KG1 (cell line): Measurements from ENCODE around the gene BMP7.
"Not testable (repeated sequence)": the region's sequence is repeated elsewhere in the genome, so short reads cannot be mapped to it uniquely, and the experiment has no call there.

Source experiments
- DNase-seq: peaks from one replicate; lab custom pipeline; 2025; lab: John Stamatoyannopoulos, UW

Gene BMP7

DNA sequence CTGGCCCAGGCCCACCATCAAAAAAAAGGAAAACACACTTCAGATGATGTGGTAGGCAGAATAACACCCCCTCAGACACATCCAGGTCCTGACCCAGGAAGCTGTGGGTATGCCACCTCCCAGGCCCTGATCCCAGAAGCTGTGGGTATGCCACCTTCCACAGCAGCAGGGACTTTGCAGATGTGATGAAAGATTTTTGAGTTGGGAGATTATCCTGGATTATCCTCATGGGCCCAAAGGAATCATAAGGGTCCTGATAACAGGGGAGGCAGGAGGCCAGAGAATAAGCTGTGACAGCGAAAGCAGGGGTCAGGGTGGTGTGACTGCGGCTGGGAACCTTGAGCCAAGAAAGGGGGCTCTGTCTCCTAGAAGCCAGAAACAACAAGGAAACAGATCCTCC, 55.0 kb downstream of the BMP7 start:
- DNase-seq, result no peak

DNA sequence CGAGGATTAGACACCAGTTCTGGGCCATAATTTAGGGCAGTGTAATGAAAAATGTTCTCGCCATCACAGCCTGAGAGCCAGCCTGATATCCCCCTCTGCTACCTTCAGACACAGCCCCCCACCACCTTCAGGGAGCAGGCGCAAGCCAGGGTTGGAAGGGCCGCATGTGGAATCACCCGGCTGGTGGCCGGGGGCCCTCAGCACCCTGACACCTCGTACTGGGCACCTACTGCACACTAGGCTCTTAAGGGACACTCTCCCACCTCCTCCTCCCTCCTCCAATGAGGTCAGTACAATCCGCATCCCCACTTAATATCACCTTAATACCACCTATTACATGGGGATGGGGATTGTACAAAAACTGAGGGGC, 55.5 kb downstream of the BMP7 start:
- no peak for DNase-seq

DNA sequence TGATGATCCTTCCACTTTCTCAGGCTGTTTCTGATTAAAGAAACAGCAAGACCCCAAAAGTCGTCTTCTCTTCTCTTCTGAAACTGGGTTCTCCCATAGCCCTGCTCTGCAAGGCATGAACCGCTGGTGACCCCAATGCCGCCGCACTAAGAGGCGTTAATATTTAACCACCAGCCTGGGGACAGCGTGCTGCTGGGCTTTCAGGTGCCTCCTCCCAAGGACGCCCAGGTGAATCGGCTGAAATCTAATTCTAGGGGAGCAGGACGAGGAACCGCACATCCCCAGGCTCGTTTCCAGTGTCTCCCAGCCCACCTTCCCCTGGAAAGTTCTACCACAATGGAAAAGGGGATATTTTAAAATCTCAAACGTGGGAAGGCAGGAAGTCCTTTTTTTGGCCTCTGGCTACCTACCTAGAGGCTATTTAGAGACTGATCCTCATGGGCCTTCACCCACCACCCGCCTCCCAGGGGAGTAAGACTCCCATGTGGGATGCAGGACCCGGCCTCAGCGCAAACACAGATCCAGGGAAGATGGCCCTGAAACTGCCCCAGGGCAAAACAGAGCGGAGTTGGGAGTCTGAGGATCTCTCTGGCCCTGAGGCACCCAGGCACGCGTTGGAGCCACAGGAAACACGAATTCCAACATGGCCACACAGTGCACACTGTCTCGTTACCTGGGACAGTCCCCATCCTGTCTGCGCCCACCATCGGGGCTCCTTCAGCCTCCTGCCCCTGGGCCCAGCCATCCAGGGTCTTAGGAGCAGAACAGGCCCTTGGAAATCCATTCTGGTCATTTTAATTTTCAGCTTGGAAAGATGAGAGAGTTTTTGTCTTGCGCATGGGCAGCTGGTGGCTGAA, 56.2 kb downstream of the BMP7 start:
- no peak for DNase-seq

DNA sequence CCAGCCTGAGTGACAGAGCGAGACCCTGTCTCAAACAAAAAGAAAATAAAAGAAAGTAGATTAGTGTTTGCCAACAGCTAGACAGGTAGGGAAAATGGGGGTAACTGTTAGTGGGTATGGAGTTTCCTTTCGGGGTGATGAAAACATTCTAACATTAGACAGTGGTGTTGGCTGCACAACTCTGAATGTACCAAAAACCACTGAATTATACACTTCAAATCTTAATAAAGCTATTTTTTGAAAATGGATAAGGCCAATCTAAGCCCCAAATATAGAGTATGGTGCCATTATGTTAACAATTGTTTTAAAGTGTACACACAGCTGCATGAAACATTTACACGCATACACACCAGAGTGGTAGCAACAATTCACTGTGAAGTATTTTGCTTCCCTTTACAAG, 57.0 kb downstream of the BMP7 start:
- no peak for DNase-seq

DNA sequence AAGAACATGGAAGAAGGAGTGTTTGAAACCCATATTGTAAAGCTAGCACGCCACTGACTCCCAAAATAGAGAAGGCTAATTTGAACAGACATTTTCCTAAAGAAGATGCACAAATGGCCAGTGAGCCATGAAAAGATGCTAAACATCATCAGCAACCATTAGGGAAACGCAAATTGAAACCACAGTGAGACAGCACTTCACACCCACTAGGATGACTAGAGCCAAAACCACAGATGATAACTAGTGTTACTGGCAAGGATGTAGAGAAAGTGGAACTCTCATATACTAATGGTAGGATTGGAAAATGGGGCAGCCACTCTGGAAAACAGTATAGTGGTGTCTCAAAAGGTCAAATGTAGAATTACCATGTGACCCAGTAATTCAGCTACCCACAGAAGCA, 58.2 kb downstream of the BMP7 start:
- DNase-seq, result no peak

DNA sequence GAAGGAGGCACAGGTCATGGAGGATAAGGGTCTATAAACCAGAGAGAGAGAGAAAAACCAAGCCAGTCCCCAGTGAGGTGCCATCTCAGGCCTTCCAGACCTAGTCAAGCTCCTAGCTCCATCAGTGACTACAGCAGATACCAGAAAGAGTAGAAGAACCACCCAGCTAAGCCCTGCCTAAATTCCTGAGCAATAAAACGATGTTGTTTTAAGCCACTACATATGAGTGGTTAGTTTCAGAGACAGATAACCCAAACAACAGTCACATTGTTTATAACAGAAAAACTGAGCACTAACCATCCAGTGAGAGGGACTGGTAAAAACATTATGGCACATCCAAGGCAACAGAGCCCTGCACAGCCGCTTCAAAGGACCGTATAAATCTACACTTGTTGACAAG, 59.2 kb downstream of the BMP7 start:
- no peak for DNase-seq

DNA sequence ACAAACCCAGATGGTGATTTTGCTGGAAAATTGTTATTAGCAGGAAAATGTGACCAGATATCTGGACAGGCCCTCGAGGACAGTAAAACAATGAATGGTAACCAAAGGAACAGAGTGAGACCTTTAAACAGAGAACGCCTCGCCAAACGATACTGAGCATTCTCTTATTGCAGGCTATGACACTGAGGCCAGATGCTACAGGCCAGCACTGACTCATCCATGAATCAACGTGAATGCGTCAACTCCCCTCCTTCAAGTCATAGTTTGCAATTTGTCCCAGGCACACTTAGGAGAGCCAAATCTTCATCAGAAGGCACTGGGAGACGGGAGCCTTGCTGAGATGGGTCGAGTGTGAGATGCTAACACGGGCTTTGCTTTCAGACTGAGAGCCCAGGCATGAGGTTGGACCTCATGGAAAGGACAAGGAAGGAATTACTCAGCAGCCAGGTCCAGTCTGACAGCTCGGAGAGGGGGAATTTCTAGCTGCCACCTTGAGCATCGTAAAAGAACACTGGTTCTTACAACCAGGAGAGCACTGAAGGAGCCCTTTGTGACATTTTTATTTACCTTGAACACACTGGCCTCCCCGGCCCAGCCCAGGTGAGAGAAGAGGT, 60.7 kb downstream of the BMP7 start:
- DNase-seq, result no peak

DNA sequence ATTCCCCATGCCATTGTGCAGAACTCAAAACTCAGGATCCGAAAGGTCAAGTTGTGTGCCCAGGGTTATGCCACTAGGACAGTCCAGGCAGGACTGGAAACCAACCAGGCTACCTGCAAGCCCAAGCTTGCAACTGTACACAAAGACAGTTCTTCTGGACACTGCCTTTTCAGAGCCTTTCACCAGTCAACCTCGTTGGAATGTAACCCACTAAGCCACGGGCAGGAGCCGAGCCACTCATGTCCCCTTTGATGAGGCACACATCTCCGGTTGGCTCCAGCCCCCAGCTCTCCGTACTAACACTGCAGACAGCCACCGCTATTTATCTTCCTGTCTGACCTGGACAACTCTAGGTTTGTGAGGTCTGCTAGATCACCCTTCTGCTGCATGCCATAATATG, 62.5 kb downstream of the BMP7 start:
- DNase-seq, result no peak

DNA sequence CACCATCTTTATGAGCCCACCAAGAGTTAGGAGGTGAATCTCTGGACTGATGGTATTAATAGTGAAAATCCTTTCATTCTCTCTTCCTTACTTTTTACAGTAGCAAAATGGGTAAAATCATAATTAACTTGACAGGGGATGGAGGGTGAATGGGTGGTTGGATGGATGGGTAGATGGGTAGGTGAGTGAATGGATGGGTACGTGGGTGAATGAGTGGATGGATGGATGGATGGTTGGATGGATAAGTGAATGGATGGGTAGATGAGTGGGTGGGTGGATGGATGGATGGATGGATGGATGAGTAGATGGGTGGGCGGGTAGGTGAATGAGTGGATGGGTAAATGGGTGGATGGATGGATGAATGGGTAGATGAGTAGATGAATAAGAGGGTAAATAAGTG, 63.2 kb downstream of the BMP7 start:
- no peak for DNase-seq

DNA sequence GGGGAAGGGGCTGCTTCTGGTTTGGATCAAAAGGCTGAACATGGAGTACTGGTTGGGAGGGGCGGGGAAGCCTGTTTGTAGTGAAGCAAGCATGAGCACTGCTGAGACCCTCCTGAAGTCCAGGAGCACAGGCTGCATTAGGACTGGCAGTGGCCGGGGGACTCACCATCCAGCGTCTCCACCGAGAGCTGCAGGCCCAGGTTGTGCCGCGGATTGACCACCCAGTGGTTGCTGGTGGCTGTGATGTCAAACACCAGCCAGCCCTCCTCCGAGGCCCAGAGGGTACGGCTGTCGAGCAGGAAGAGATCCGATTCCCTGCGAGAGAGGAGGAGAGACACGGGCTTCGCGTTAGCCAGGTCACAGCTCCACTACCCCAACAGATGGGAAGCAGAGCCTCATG, 64.1 kb downstream of the BMP7 start:
- no peak for DNase-seq

DNA sequence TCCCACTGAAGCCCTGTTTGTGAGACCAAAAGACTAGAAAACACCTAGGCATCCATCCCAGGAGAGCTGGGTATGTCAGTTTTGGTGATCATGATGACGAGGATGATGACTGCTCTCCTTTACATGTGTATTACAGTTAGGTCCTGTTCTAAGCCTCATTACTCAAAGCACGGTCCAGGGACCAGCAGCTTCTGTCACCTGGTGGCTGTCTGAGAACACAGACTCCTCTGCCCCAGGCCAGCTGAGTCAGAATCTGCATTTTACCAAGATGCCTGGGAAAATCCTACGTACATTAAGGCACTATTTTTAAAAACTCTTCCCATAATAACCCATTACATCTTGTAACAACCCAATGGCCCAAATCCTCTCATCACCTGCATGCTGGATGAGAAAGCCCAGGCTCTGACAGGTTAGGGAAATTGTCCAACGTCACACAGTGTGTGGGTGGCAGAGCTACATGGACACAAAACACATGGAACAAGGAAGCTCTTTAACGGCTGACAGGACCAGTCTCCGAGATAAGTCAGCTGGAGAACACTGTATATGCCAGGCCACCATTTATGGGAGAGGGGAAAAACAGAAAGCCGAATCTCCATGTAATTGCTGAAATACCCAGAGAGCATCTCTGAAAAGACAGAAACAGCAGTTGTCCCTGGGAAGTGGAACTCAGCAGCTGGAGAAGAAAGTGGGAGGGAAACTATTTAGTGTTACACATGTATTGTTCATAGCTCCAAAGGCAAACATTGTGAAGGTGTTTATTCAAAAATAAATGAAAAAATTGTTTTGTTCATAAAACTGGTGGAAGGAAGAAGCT, 65.4 kb downstream of the BMP7 start:
- no peak for DNase-seq

DNA sequence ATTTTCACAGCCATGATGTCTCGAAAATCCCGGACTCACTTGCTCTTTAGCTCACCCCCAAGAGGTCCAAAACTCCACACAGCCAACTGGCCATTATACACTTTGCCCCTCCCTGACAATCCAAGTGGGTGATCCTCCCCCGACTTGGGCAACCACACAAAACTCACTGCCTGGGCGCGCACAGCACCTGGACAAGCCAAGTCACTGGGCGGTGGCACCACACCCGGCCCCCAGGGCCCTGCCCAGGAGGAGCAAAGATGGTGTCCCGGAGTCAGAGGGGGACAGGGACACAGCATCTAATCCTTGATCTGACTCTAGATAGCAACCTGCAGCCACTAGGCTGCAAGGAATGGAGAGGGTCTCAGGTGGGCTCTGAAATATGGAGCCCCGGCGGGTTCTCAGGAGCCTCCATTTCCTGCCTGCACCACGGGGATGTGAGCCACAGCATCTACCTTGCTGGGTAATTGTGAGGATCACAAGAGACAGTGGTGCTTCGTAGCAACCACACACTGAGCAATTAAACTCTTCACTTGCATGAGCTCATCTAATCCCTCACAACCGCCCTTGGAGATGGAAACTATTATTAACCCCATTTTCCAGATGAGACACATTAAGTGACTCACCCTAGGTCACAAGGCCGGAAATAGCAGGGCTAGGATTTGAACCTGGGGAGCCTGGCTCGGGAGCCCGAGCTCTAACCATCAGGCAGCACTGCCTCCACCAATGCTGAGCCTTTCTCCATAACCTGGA, 66.6 kb downstream of the BMP7 start:
- DNase-seq, result no peak

DNA sequence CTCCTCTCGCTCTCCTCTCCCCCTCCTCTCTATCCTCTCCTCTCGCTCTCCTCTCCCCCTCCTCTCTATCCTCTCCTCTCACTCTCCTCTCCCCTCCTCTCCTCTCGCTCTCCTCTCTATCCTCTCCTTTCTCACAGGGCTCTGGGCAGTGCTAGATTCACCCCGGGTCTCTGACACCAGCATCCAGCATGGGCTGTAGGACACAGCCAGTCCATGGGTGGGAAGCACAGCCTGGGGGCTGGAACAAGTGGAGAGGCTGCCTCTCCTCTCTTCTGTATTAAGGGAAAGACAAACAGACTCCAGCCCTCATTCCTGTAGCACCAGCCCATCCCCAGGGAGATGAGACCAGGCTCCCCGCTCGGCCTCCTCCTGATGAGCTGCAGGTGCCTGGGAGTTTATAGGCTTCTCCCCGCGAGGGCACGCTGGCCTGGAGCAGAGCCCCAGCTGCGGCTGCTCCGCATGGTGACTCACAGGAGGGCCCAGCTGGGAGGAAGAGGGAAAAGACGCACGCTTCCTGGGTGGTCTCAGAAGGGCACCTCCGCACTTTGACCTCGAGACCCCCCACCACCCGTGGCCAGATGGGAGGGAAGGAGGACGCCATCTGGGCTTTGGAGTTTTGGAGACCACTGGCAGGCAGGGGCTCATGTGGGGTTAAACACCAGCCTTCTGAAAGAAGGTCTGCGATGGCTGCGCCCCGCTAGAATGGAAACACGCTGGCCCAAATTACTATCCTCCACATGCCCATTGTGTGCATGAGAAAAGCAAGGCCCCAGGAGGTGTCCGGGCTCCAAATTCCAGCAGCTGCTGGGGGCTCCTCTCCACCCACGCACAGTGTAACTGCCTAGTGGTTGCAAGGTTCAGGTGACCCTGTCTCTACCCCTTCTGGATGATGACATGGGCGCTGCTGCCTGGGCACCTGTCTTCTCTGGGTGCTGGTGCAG, 68.0 kb downstream of the BMP7 start:
- no peak for DNase-seq

DNA sequence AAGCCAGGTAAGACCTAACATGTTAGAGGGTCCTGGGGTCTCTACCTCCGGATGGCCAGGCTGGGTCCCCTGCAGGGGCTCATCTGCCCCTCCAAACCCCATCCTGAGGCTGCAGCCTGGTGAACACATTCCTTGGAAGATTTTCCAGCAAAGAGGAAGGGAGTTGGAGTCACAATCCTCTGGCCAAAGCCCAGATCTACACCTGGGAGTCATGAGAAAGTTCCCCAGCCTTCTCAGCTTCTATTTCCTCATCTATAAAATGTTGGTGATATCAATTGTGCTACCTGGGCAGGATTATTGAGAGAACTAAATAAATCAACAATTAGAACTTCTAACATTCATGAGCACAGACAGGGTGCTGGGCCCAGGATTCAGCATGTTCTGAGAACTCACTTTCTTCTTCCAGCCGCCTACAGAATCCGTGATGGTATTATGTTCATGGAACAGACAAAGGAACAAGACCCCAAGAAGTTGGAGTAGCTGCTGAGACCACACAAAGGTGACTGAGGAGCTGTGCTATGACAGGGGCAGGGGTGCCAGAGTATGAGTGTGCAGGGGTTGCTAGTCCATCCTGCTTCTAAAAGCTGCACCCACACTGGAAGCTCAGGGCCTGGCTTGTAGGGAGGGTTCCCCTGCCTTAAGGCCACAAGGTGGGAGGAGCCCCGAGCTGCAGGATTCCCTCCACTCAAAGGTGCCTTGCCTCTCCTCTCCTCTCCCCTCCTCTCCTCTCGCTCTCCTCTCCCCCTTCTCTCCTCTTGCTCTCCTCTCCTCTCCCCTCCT, 68.9 kb downstream of the BMP7 start:
- DNase-seq, result no peak

DNA sequence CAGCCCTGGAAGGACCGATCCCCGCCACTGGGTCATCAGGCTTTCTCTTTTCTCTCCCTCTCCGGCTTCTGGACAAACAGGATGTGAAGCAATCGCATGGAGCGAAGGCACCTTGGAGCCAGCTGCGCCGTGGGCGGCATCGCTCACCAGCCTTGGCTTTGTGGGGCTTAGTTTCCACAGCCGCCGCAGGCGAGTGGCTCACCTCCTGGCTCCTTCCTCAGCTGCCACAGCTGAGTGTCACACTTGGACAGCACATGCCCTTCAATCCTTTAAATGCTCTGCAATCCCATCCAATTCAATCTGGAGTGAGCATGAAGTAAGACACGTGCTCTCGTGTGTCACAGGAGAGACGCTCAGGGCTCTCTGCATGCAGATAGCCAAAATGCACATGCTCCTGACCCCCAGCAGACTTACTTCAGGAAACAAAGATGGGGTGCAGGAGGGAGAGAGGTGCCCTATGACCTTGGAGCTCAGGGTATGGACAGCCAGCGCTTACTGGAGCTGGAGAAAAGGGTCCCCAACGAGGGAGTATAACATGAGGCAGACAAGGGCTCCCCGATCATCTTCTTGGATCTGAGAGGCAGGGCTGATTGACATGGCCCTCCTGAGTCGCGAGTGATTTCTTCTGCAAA, 70.9 kb downstream of the BMP7 start:
- no peak for DNase-seq

DNA sequence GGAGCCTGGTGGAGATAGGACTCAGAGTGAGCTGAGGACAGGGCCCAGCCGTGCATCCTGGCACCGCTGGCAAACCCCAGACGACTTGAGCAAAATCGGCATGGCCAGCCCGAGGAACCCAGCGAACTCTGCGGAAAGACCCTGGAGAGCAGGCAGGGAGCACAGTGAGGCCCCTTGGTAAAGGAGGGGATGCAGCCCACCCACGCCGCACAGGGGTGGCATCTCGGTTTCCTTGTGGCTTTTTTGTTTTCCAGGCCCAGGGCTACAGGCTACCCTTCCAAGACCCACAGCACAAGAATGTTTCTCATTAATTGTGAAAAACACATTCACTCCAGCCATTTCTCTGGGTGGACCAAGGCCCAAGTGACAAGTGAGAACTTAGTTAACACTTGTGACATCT, 71.4 kb downstream of the BMP7 start:
- no peak for DNase-seq

DNA sequence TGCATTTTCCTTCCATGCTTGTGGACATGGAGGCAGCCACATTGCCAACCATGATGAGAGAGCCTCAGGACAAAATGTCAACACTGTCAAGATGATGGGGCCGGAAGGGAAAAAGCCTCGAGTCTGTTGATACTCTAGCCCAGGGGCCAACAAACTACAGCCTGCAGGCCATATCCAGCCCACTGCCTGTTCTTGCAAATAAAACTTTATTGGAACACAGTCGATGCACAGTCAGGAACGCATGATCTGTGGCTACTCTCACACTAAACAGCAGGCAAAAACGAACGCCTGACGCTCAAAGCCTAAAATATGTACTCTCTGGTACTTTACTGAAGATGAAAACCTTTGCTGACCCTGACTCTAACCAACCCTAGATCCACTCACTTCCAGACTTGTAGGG, 72.3 kb downstream of the BMP7 start:
- no peak for DNase-seq

DNA sequence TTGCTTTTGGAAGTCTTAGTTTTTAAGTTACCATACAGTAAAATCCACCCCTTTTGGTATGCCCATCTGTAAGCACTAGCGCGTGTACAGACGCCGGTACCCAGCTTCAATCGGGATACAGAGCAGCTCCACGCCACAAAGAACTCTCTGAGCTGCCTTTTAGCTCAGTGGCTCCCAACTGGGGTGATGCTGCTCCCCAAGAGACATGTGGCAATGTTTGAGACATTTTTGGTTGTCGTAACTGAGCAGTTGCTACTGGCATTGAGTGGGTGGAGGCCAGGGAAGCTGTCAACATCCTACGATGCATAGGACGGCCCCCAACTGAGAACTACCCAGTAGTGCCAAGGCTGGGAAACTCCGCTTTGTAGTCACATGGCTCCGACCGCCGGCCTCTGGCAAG, 73.3 kb downstream of the BMP7 start:
- no peak for DNase-seq

DNA sequence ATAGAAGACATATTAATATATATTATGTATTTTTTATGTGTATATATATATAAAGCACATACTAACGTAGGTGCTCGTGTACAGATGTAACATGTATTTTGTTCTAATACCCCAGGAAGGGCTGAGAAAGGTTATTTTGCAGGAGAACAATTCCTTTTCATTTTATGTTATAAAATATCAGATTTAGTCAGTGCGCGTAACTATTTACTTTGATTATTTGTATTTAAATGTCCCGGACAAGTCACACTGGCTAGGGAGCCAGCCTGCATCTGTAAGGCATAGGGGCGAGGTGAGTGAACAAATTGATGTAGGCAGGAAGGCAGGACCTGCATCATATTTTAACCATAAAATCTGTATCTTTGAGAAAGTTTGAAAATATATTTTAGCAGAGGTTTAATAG, 74.1 kb downstream of the BMP7 start:
- DNase-seq, result no peak

DNA sequence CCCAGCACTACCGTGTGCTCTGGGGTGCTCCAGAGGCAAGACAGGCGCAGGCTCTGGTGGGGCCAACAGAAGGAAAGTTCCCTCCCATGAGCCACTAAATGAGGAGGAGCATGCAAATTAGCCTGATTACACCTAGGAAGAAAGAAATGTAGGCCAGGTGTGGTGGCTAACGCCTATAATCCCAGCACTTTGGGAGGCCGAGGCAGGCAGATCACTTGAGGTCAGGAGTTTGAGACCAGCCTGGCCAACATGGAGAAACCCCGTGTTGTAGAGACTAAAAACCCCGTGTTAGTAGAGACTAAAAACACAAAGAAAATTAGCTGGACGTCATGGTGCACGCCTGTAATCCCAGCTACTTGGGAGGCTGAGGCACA, 75.2 kb downstream of the BMP7 start:
- DNase-seq, result not testable (repeated sequence)
